IMR-90 (cell line): ENCODE results near the gene RAI1. TPM values are rescaled to one million over a fixed set of nuclear protein-coding genes. Genes with fewer than 3 reads are reported as not detected.

Experiments used
- ATAC-seq: fragments of 200-7000 bp; cut with Tn5 transposase; 2 replicates; pipeline ENCODE4 v1.9.1; 2020; ENCODE audit warnings: low read depth, mild to moderate bottlenecking, moderate library complexity
- BruUV-seq: library from RNA; stranded (reverse); fragments of 400-500 nt; replicated peaks from 2 replicates; lab custom pipeline; 2021; lab: Mats Ljungman, UMichigan
- CTCF ChIA-PET: fragments of 300-600 bp; formaldehyde crosslinking; extraction: SDS; loops from one replicate; lab custom pipeline; 2021; ENCODE audit warnings: antibody characterized with exemption; lab: Yijun Ruan, JAX
- POLR2A ChIA-PET: fragments of 300-600 bp; sonication (Branson Sonifier 250); formaldehyde crosslinking; loops from one replicate; lab custom pipeline; 2022; ENCODE audit warnings: antibody characterized with exemption; ENCODE audit not compliant: unreplicated experiment; lab: Charles Lee
- DNase-seq: peaks from one replicate; pipeline ENCODE4 v3.0.0; 2013
- H2AFZ ChIP-seq: replicated peaks from 2 replicates; pipeline ENCODE3; 2013; ENCODE audit warnings: low read length, mild to moderate bottlenecking; ENCODE audit not compliant: poor library complexity
- H2AK5ac ChIP-seq: 2 replicates; pipeline ENCODE4 v1.6.1; 2013; ENCODE audit warnings: low read depth, low read length, inconsistent platforms
- H2AK9ac ChIP-seq: replicated peaks from 2 replicates; pipeline ENCODE3; 2013; ENCODE audit warnings: mild to moderate bottlenecking, low read depth, low read length, moderate library complexity; ENCODE audit not compliant: poor library complexity
- H2BK120ac ChIP-seq: 2 replicates; pipeline ENCODE4 v1.6.1; 2013; ENCODE audit warnings: low read depth, low read length, inconsistent platforms
- H2BK15ac ChIP-seq: 3 replicates; pipeline ENCODE4 v1.6.1; 2013; ENCODE audit warnings: low read depth, low read length, inconsistent platforms
- H2BK20ac ChIP-seq: 2 replicates; pipeline ENCODE4 v1.6.1; 2013; ENCODE audit warnings: low read depth, mild to moderate bottlenecking, inconsistent platforms, low read length, moderate library complexity
- H2BK5ac ChIP-seq: 2 replicates; pipeline ENCODE4 v1.6.1; 2013; ENCODE audit warnings: mild to moderate bottlenecking, low read depth, low read length, inconsistent platforms; ENCODE audit not compliant: poor library complexity, severe bottlenecking
- H3K14ac ChIP-seq: replicated peaks from 2 replicates; pipeline ENCODE4 v1.6.1; 2013; ENCODE audit warnings: low read depth, low read length, inconsistent platforms
- H3K18ac ChIP-seq: 2 replicates; pipeline ENCODE4 v1.6.1; 2013; ENCODE audit warnings: low read depth, low read length, control low read depth
- H3K23ac ChIP-seq: 2 replicates; pipeline ENCODE4 v1.6.1; 2013; ENCODE audit warnings: low read depth, low read length, inconsistent platforms
- H3K27ac ChIP-seq: 2 replicates; pipeline ENCODE4 v1.5.1; 2013; ENCODE audit warnings: mild to moderate bottlenecking, control low read depth, low read length; ENCODE audit not compliant: insufficient read depth
- H3K27me3 ChIP-seq: 2 replicates; pipeline ENCODE4 v1.6.1; 2013; ENCODE audit warnings: low read length; ENCODE audit not compliant: control insufficient read depth, insufficient read depth
- H3K36me3 ChIP-seq: 2 replicates; pipeline ENCODE4 v1.6.1; 2013; ENCODE audit warnings: low read length, mixed read lengths; ENCODE audit not compliant: control insufficient read depth, insufficient read depth
- H3K4ac ChIP-seq: 2 replicates; pipeline ENCODE4 v1.6.1; 2013; ENCODE audit warnings: low read depth, low read length, inconsistent platforms
- H3K4me1 ChIP-seq: 2 replicates; pipeline ENCODE4 v1.6.1; 2013; ENCODE audit warnings: low read length, mixed read lengths; ENCODE audit not compliant: control insufficient read depth, insufficient read depth
- H3K4me2 ChIP-seq: 2 replicates; pipeline ENCODE4 v1.6.1; 2013; ENCODE audit warnings: low read depth, mild to moderate bottlenecking, control low read depth, low read length, moderate library complexity
- H3K4me3 ChIP-seq: 2 replicates; pipeline ENCODE4 v1.5.1; 2013; ENCODE audit warnings: low read depth, mild to moderate bottlenecking, control low read depth, low read length, moderate library complexity; ENCODE audit not compliant: insufficient read depth
- H3K56ac ChIP-seq: 2 replicates; pipeline ENCODE4 v1.6.1; 2013; ENCODE audit warnings: low read length, inconsistent platforms; ENCODE audit not compliant: insufficient read depth; ENCODE audit errors: extremely low read depth
- H3K79me1 ChIP-seq, 2 experiments: 2 replicates each; pipeline ENCODE4 v1.6.1; 2013; ENCODE audit warnings: low read length in 2 of 2, inconsistent platforms in 1 of 2, low read depth in 1 of 2
- H3K9ac ChIP-seq: 2 replicates; pipeline ENCODE4 v1.6.1; 2013; ENCODE audit warnings: low read depth, low read length, control low read depth
- H3K9me1 ChIP-seq: 2 replicates; pipeline ENCODE4 v1.6.1; 2013; ENCODE audit warnings: low read length, inconsistent platforms; ENCODE audit not compliant: insufficient read depth
- H3K9me3 ChIP-seq: 2 replicates; pipeline ENCODE4 v1.6.1; 2013; ENCODE audit warnings: low read length; ENCODE audit not compliant: control insufficient read depth, insufficient read depth
- H4K20me1 ChIP-seq: 2 replicates; pipeline ENCODE4 v1.6.1; 2013; ENCODE audit warnings: low read length, inconsistent platforms; ENCODE audit not compliant: insufficient read depth
- H4K5ac ChIP-seq: 2 replicates; pipeline ENCODE4 v1.6.1; 2013; ENCODE audit warnings: mild to moderate bottlenecking, low read depth, low read length, control low read depth
- H4K8ac ChIP-seq, 2 experiments: 2 replicates each; pipeline ENCODE4 v1.6.1; 2013; ENCODE audit warnings: low read depth in 2 of 2, low read length in 2 of 2, control low read depth in 1 of 2, inconsistent platforms in 1 of 2
- H4K91ac ChIP-seq: 2 replicates; pipeline ENCODE4 v1.6.1; 2013; ENCODE audit warnings: low read depth, low read length, inconsistent platforms; ENCODE audit not compliant: insufficient read depth
- BHLHE40 ChIP-seq: fragments of 150-350 bp; IDR thresholded peaks from 2 replicates; pipeline ENCODE4 v1.6.1; 2016; ENCODE audit warnings: mild to moderate bottlenecking, low read depth, low read length
- CHD1 ChIP-seq: IDR thresholded peaks from 2 replicates; pipeline ENCODE4 v1.6.1; 2012; ENCODE audit warnings: low read depth, low read length, improper control_type of control experiment
- FOS ChIP-seq: fragments of 150-350 bp; IDR thresholded peaks from 2 replicates; pipeline ENCODE4 v1.6.1; 2016; ENCODE audit warnings: low read depth, low read length
- MAFK ChIP-seq: IDR thresholded peaks from 2 replicates; pipeline ENCODE4 v1.6.1; 2012; ENCODE audit warnings: low read depth, low read length, improper control_type of control experiment
- MAZ ChIP-seq: IDR thresholded peaks from 2 replicates; pipeline ENCODE4 v1.6.1; 2012; ENCODE audit warnings: low read depth, mild to moderate bottlenecking, low read length, improper control_type of control experiment, moderate library complexity, borderline replicate concordance
- MXI1 ChIP-seq: IDR thresholded peaks from 2 replicates; pipeline ENCODE4 v1.6.1; 2012; ENCODE audit warnings: low read depth, mild to moderate bottlenecking, low read length, moderate library complexity, borderline replicate concordance
- POLR2A ChIP-seq: IDR thresholded peaks from 2 replicates; pipeline ENCODE4 v1.6.1; 2012; ENCODE audit warnings: mild to moderate bottlenecking, low read depth, low read length
- RAD21 ChIP-seq: IDR thresholded peaks from 2 replicates; pipeline ENCODE4 v1.6.1; 2012; ENCODE audit warnings: low read length, improper control_type of control experiment
- RCOR1 ChIP-seq: IDR thresholded peaks from 2 replicates; pipeline ENCODE4 v1.6.1; 2012; ENCODE audit warnings: mild to moderate bottlenecking, low read length, improper control_type of control experiment; ENCODE audit not compliant: insufficient replicate concordance
- RFX5 ChIP-seq: IDR thresholded peaks from 2 replicates; pipeline ENCODE4 v1.8.0; 2012; ENCODE audit warnings: low read depth, mild to moderate bottlenecking, low read length, moderate library complexity
- SMC3 ChIP-seq: fragments of 150-350 bp; IDR thresholded peaks from 2 replicates; pipeline ENCODE4 v1.6.1; 2016; ENCODE audit warnings: low read depth, mild to moderate bottlenecking, antibody characterized with exemption, low read length, moderate library complexity
- WGBS, 2 experiments: methylation state at CpG; one replicate each; pipeline versions ENCODE4 v1.1.5 to v1.1.7; 2013; ENCODE audit warnings: missing lambda C conversion rate in 2 of 2; ENCODE audit not compliant: insufficient read length in 1 of 2; ENCODE audit errors: extremely low coverage in 2 of 2; 5-methylcytosine and 5-hydroxymethylcytosine counted together
- dilution Hi-C: fragments of 300-500 bp; cut with HindIII; formaldehyde crosslinking; loops from one replicate; pipeline ENCODE4 v1.14.3; 2018; ENCODE audit warnings: low sequenced_read_pairs; ENCODE audit not compliant: unreplicated experiment
- in situ Hi-C: fragments of 300-500 bp; cut with MboI; formaldehyde crosslinking; loops from 3 replicates; pipeline ENCODE4 v1.14.3; 2019; ENCODE audit warnings: low sequenced_read_pairs, inconsistent platforms, mixed read lengths
- intact Hi-C: fragments of 100-400 bp; cut with micrococcal nuclease; formaldehyde crosslinking; loops from 2 replicates; pipeline ENCODE4 v1.10.0; 2022
- polyA plus RNA-seq, 3 experiments: library from polyadenylated mRNA; depleted of rRNA; stranded (reverse); fragments of >200 nt; gene quantifications; 2 replicates each; pipeline ENCODE4 v1.2.3, GENCODE V29; 2012; ENCODE audit warnings: low replicate concordance in 1 of 3
- total RNA-seq: library from RNA; depleted of rRNA; stranded (reverse); fragments of >200 nt; gene quantifications from 2 replicates; pipeline ENCODE4 v1.2.3, GENCODE V29; 2012
- TF ChIP-seq, protein P1 (sequence below): conservative IDR thresholded peaks from 2 replicates; pipeline ENCODE4 v1.5.1; 2012; ENCODE audit warnings: mild to moderate bottlenecking, low read depth, low read length, improper control_type of control experiment
- TF ChIP-seq, protein P2 (sequence below): fragments of 150-350 bp; IDR thresholded peaks from 2 replicates; pipeline ENCODE4 v1.6.1; 2016; ENCODE audit warnings: low read depth, mild to moderate bottlenecking, low read length, moderate library complexity, borderline replicate concordance

Gene RAI1
- total and polyA plus RNA-seq, 2 of the 4 experiments (the other 2 are of a cell fraction) = 1.8 to 10.5 TPM

DNA sequence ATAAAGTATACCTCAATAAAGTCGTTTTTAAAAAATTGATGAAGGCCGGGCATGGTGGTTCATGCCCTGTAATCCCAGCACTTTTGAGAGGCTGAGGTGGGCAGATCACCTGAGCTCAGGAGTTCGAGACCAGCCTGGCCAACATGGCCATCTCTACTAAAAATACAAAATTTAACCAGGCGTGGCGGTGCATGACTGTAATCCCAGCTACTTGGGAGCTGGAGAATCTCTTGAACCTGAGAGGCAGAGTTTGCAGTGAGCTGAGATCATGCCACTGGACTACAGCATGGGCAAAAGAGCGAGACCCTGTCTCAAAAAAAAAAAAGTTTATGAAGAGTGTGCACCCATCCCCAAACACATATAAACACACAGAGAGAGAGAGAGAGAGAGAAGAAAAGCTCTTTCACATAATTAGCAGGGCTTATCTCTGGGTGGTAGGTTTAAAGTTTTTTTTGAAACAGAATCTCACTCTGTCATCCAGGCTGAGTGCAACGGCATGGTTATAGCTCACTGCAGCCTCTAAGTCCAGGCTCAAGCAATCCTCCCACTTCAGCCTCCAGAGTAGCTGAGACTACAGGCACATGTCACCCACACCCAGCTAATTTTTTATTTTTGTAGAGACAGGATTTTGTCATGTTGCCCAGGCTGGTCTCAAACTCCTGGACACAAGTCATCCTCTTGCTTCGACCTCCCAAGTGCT is 152.6 kb downstream of the RAI1 start:
- Histone ChIP-seq H4K20me1 (peaks cover 58% of the 10 kb centered on the region), H3K9ac (no peak overlapping the region), H4K8ac (0 out of 4 replicates have a peak overlapping the region, but pooled peaks of 1 of the 2 experiments have one; percentile 10), H4K5ac (no peak overlapping the region), H2AK5ac (no peak overlapping the region), H2AFZ (no peak overlapping the region), H3K27me3 (no peaks in the 10 kb centered on the region), H3K4me2 (no peak overlapping the region), H2BK5ac (no peak overlapping the region), H3K4me1 (peaks cover 39% of the 10 kb centered on the region), H3K9me3 (no peaks in the 10 kb centered on the region), H2BK15ac (no peak overlapping the region), H3K27ac (no peak overlapping the region), H3K14ac (no peak overlapping the region), H3K56ac (no peak overlapping the region; the same call in 1 of the 2 replicates), H3K4me3 (no peak overlapping the region), H2BK120ac (no peak overlapping the region), H3K4ac (no peak overlapping the region), H3K18ac (no peak overlapping the region), H3K23ac (0 out of 2 replicates have a peak overlapping the region, but pooled peaks have one; percentile 60), H3K79me1 (peaks cover 25 to 82% of the 10 kb centered on the region in 2 experiments), H4K91ac (no peak overlapping the region), H3K9me1 (peaks cover 28% of the 10 kb centered on the region), H2BK20ac (no peak overlapping the region), H2AK9ac (no peak overlapping the region), H3K36me3 (peaks cover 12% of the 10 kb centered on the region; the same call in 1 of the 2 replicates)
- BruUV-seq = TSS peak; percentile 31
- DNase-seq (no peak), ATAC-seq (no peak)
- intact Hi-C loops = no loop called here
- TF ChIP-seq, protein P1, sequence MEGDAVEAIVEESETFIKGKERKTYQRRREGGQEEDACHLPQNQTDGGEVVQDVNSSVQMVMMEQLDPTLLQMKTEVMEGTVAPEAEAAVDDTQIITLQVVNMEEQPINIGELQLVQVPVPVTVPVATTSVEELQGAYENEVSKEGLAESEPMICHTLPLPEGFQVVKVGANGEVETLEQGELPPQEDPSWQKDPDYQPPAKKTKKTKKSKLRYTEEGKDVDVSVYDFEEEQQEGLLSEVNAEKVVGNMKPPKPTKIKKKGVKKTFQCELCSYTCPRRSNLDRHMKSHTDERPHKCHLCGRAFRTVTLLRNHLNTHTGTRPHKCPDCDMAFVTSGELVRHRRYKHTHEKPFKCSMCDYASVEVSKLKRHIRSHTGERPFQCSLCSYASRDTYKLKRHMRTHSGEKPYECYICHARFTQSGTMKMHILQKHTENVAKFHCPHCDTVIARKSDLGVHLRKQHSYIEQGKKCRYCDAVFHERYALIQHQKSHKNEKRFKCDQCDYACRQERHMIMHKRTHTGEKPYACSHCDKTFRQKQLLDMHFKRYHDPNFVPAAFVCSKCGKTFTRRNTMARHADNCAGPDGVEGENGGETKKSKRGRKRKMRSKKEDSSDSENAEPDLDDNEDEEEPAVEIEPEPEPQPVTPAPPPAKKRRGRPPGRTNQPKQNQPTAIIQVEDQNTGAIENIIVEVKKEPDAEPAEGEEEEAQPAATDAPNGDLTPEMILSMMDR = no peak
- no peak for TF ChIP-seq POLR2A
- no peak for TF ChIP-seq RFX5
- TF ChIP-seq MAFK = no peak
- no peak for TF ChIP-seq CHD1
- TF ChIP-seq FOS = no peak
- TF ChIP-seq MAZ = no peak
- TF ChIP-seq RCOR1 = no peak
- TF ChIP-seq MXI1 = no peak
- TF ChIP-seq SMC3 = no peak
- no peak for TF ChIP-seq RAD21
- TF ChIP-seq BHLHE40 = no peak
- TF ChIP-seq, protein P2, sequence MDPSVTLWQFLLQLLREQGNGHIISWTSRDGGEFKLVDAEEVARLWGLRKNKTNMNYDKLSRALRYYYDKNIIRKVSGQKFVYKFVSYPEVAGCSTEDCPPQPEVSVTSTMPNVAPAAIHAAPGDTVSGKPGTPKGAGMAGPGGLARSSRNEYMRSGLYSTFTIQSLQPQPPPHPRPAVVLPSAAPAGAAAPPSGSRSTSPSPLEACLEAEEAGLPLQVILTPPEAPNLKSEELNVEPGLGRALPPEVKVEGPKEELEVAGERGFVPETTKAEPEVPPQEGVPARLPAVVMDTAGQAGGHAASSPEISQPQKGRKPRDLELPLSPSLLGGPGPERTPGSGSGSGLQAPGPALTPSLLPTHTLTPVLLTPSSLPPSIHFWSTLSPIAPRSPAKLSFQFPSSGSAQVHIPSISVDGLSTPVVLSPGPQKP = no peak
- WGBS, 2 experiments = 40% methylated on average over 1 of the region's 8 CpGs; no CpG with 5 or more reads in 1 of the 2 experiments
- POLR2A ChIA-PET = no interaction called here
- in situ Hi-C loops = no loop called here
- dilution Hi-C loops = no loop called here
- CTCF ChIA-PET = no interaction called here
